GM10248 (cell line): Measurements from ENCODE around the gene RASD2.

Source experiments
- CTCF ChIA-PET: fragments of 300-600 bp; sonication (Branson Sonifier 250); formaldehyde crosslinking; extraction: SDS; loops from one replicate; lab custom pipeline; 2021; ENCODE audit warnings: antibody characterized with exemption; lab: Yijun Ruan, JAX
- POLR2A ChIA-PET: fragments of 350-650 bp; sonication (Branson Sonifier 250); formaldehyde crosslinking; extraction: SDS; loops from one replicate; lab custom pipeline; 2020; ENCODE audit warnings: antibody characterized with exemption; lab: Yijun Ruan, JAX
- DNase-seq: peaks from one replicate; pipeline ENCODE4 v3.0.0; 2012; ENCODE audit errors: extremely low spot score
- TF ChIP-seq, protein P1 (sequence below): IDR thresholded peaks from 2 replicates; pipeline ENCODE4 v1.5.1; 2012; ENCODE audit warnings: mild to moderate bottlenecking, low read depth; ENCODE audit errors: extremely low read depth, missing control alignments, control extremely low read depth

RASD2 gene

DNA sequence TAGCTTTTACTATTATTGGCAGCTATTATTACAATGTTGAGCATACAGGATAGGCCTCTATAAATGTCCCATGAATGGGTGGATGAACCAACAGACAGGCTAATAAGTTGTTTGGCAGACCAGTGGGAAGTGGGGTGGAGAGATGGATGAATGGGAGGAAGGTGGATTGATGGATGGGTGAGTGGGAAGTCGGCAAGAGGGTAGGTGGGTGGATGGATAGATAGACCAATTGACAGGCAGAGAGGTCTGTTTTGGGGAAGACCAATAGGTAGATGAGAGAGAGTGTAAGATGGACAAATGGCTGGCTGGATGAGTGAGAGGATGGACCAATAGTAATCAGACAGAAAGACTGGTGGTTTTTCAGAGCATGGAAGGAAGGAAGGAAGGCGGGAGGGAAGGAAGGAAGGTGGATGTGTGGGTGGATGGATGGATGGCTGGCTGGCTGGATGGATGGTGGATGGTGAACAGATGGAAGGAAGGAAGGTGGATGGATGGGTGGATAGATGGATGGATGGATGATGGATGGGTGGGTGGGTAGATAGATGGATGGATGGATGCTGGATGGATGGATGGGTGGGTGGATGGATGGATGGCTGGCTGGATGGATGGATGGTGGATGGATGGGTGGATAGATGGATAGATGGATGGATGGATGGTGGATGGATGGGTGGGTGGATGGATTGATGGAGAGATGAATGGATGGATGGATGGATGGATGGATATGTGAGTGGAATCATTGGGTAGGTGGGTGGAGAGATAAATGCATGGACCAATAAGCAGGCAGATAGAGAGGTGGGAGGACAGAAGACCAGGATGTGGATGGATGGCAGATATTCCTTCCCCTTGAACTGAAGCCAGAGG is 37.4 kb downstream of the RASD2 start:
- POLR2A ChIA-PET: no interaction called here
- CTCF ChIA-PET: interaction anchor here (3.4 kb wide), 1 partner anchor 227 kb away, joined by 14 read pairs; no protein-coding TSS in a partner anchor
- TF ChIP-seq, protein P1, sequence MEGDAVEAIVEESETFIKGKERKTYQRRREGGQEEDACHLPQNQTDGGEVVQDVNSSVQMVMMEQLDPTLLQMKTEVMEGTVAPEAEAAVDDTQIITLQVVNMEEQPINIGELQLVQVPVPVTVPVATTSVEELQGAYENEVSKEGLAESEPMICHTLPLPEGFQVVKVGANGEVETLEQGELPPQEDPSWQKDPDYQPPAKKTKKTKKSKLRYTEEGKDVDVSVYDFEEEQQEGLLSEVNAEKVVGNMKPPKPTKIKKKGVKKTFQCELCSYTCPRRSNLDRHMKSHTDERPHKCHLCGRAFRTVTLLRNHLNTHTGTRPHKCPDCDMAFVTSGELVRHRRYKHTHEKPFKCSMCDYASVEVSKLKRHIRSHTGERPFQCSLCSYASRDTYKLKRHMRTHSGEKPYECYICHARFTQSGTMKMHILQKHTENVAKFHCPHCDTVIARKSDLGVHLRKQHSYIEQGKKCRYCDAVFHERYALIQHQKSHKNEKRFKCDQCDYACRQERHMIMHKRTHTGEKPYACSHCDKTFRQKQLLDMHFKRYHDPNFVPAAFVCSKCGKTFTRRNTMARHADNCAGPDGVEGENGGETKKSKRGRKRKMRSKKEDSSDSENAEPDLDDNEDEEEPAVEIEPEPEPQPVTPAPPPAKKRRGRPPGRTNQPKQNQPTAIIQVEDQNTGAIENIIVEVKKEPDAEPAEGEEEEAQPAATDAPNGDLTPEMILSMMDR: no peak
- no peak for DNase-seq

DNA sequence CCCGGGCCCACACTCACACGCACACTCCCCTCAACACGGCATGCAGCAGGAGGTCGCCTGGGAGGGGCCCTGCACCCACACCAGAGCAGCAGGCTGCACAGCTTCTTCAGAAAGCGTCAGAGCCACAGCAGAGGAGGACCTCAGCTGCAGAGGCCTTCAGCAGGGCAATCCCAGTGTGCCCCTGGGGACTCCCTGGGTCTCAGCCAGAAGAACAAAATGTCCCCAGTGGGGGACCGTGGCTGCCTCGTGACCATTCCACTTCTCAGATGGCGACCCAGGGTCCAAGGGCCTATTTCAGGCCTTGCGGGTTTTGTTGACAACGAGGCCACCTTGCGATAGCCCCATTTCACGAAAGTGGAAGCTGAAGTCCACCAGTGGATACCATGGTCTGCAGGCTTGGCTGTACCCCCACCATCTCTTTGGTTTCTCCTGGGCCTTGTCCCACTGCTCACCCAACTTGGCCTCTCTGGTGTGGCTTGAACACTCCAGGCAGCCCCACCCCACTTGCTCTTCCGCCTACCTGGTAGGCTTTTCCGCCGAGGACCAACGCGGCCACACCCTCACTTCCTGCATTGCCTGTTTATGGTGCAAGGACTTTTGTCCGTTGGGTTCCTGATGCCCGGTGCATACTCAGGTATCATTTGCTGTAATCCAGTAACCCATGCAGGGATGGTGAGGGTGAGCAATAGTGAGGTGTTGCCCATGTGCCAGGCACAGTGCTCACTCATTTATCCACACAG is 38.4 kb downstream of the RASD2 start:
- TF ChIP-seq, protein P1: no peak
- ChIA-PET POLR2A (no interaction called here), CTCF (interaction anchor here (6.4 kb wide), 1 partner anchor 230 kb away, joined by 76 read pairs; no protein-coding TSS in a partner anchor)
- no peak for DNase-seq

DNA sequence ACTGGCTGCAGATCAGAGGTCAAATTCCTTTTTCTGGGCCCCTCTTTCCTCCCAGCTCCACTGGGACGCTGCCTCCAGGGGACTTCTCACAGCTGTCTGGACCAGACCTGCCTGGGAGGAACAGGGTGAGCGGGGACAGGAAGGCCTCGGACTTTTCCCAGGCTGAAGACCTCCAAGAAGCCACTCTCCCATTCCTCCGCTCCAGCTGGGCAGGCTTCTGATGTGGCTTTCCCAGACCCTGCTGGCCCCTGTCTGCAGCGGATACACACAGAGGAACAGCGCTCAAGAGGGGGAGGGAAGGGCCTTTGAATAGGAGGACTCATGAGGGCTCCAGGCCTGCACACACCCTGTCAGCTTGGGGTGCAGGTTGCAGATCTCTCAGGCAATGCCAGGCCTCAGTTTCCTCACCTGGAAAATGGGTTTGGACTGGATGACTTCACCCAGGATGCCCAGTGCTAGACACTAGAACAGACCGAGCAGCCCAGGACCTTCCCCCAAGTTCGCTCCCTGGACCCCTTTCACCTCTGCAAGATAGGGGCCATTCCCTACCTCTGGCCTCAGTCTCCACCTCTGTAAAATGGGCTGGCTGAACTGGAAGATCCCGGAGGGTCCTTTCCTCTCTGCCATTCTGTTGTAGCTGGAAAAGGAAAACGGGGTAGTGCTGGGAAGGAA is 39.9 kb downstream of the RASD2 start:
- ChIA-PET POLR2A (no interaction called here), CTCF (interaction anchor here (2.8 to 6.4 kb wide), 2 partner anchors 227 to 231 kb away, joined by 11 to 76 read pairs; no protein-coding TSS in a partner anchor)
- TF ChIP-seq, protein P1: no peak
- no peak for DNase-seq

- ChIA-PET CTCF (interaction anchor here (2.8 to 6.4 kb wide), 3 partner anchors 150 to 232 kb away, joined by 11 to 76 read pairs (median 22); no protein-coding TSS in a partner anchor), POLR2A (no interaction called here)
- TF ChIP-seq, protein P1: no peak
These were observed 40.4 kb downstream of the RASD2 start for GRCh38 chr22:35581023-35581413.

GRCh38 chr22:35582218-35582860 is 41.7 kb downstream of the RASD2 start:
- ChIA-PET POLR2A (no interaction called here), CTCF (interaction anchor here (0.7 to 6.4 kb wide), 18 partner anchors 9 to 343 kb away, joined by 3 to 76 read pairs (median 4); no protein-coding TSS in a partner anchor)
- no peak for DNase-seq
- TF ChIP-seq, protein P1: no peak

More at GRCh38 chr22:35581023-35581413, 40.4 kb downstream of the RASD2 start:
- DNase-seq: no peak
